SHP77 (cell line): ENCODE data around the gene CDCP1.
"Not testable (repeated sequence)": the region's sequence is repeated elsewhere in the genome, so short reads cannot be mapped to it uniquely, and the experiment has no call there.

Source experiments
- DNase-seq, 2 experiments: peaks; one replicate each; lab custom pipeline; 2025; lab: John Stamatoyannopoulos, UW

CDCP1 gene

GRCh38 chr3:45055411-45056143 is 90.6 kb downstream of the CDCP1 start:
- peak in 1 of 2 experiments; percentile 19 for DNase-seq

- no peak for DNase-seq
Measured at GRCh38 chr3:45055032-45055410, 91.2 kb downstream of the CDCP1 start.

DNA sequence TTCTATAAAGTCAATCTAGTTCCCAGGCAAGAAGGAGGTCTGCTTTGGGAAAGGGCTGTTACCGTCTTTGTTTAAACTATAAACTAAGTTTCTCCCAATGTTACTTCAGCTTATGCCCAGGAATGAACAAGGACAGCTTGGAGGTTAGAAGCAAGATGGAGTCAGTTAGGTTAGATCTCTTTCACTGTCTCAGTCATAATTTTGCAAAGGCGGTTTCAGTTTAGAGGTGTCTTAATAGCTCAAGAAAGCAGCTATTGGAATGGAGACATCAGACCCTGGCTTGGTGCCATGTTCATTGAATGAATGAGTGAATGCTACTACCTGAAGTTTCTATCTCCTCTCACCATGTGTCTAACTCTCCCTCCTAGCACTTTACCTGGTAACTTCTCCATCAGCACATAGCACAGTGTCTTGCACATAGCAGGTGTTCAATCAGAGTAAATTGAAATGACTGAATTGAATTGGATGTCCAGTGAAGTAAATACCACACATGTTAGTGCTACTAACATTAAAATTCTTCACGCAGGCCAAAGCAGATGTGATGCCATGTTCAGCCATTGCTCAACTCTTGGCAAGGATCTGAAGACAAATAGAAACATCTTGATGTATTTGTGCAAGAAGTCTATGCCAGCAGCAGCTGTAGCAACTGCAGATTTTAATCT is 91.9 kb downstream of the CDCP1 start:
- no peak for DNase-seq

DNA sequence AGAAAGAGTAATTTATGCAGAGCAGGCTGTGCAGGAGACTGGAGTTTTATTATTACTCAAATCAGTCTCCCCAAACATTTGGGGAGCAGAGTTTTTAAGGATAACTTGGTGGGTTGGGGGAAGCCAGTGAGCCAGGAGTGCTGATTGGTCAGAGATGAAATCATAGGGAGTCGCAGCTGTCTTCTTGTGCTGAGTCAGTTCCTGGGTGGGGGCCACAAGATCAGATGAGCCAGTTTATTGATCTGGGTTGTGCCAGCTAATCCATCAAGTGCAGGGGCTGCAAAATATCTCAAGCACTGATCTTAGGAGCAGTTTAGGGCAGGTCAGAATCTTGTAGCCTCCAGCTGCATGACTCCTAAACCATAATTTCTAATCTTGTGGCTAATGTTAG is 92.4 kb downstream of the CDCP1 start:
- not testable (repeated sequence) for DNase-seq

DNA sequence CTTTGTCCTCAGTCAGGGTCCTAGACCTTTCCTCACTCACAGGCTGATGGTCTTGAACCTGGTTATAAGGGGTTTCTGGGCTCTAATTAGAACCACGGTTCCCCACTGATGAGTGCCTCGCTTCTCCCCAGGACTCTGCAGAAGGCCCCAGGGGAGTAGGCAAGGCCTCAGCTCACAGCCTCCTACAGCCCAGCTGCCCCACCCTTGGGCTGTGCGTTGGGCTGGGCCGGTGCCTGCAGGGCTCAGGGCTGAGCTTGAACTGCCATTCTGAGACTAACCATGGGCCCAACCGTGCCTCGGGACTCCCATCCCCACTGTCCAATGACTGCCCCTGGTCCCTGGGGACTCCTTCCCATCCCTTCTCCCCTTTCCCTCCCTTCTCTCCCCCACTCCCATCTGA is 94.5 kb downstream of the CDCP1 start:
- DNase-seq = no peak

DNA sequence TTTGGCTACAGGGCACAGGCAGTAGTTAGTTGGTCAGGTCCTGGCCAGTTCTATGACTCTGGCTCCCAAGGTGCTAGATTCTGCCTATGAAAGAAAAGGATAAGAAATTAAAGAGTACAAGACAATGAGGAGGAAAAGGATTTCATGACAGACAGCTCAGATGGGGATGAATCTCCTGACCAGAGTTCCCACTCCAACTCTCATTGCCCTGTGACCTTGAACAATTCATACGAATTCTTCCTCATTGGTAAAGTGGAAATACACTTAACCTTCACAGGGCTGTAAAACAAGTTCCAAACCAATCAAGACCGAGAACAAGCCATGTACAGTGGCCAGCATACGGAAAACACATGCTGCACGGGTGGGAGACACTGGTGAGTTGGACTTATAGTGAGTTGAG is 96.4 kb downstream of the CDCP1 start:
- no peak for DNase-seq

DNA sequence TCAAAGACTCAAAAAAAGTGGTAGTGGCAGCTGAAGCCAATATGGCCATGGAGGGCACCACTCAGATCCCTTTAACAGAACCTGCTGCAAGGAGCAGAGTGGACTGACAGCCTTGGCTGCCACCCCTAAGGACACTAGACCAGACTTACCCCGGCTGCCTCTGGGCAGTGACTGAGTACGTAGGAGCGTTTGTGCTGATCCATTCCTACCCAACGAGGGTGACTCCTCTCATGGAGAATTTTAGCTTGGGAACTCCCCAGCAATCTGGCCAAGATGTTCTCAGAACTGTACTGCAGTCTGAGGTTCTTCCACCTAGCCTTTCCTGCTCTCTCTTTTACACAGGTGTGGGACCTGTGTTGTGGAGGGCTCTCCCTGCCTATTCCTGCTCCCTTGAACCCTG is 97.9 kb downstream of the CDCP1 start:
- no peak for DNase-seq

- no peak for DNase-seq
Measured at GRCh38 chr3:45043728-45044299, 102.4 kb downstream of the CDCP1 start.

- DNase-seq = no peak
Measured at GRCh38 chr3:45042162-45042561, 104.0 kb downstream of the CDCP1 start.

GRCh38 chr3:45041666-45042065 is 104.5 kb downstream of the CDCP1 start:
- no peak for DNase-seq

DNA sequence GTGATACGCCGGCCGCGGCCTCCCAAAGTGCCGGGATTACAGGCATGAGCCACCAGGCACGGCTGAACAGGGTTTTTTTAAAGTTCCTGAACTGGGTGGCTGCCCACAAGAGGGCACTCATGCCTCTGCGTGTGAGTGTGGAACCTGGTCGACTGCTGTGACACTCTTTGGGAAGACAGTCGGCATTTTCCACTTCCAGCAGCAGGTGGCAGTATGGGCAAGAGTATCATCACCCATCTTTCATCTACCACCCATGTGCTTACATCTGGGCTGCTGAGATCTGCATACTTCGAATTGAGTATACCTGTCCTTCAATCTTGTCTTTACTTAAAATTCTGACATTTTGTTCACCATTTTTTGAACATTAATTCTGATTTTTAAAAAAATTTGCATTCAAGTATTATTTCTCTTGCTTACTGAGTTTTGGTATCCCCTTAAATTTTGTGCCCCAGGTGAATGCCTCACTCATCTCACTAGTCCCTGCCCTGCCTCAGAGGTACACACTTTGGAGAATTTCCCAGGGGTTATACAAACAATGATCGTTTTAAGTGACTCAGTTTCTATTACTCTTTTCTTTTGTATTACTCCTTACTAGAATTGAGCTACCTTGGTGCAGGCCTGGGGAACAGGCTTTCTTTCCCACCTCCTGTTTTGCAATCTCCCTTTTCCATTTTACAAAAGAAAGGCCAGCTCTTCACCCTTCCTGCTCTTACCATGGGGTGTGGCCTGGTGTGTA is 108.3 kb downstream of the CDCP1 start:
- DNase-seq = peak; percentile 87 to 92

DNA sequence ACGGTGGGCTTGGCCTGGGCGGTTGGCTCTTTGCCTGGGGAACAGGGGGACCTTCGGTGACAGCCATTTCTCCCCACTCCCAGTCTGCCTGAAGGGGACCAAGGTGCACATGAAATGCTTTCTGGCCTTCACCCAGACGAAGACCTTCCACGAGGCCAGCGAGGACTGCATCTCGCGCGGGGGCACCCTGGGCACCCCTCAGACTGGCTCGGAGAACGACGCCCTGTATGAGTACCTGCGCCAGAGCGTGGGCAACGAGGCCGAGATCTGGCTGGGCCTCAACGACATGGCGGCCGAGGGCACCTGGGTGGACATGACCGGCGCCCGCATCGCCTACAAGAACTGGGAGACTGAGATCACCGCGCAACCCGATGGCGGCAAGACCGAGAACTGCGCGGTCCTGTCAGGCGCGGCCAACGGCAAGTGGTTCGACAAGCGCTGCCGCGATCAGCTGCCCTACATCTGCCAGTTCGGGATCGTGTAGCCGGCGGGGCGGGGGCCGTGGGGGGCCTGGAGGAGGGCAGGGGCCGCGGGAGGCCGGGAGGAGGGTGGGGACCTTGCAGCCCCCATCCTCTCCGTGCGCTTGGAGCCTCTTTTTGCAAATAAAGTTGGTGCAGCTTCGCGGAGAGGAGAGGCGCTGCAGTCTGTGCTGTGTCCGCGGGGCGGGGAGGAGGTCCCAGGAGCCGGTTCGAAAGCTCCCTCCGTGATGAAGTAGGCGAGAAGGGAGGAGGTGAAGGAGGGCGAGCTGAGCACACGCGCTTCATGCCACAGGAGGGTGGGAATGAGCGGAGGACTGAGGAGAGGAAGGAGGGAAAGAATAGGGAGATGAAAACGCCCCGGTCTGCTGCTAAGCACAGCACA is 110.5 kb downstream of the CDCP1 start:
- DNase-seq = no peak

GRCh38 chr3:45034612-45035252 is 111.4 kb downstream of the CDCP1 start:
- DNase-seq = no peak

DNA sequence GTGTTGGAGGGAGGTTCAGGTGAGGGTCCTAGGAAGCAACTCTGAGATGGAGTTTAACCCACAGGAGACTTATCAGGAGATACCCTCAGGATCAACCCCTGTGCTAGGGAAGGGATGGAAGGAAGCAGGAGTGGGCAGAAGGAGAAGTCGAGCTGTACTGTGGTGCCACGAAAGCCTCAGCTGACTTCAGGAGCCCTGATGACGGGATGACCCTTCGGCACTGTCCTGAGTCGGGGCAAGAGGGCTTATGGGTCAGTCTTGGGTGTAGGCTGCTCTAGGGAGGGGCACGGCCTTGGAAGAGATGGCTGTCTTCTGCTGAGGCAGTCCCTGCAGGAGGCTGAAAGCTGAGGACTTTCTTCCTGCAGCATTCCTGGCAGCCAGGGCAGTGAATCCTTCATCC is 112.4 kb downstream of the CDCP1 start:
- no peak for DNase-seq
